Heart right ventricle (tissue), 16 donors: ENCODE results near the gene CD99. TPM values are rescaled to one million over a fixed set of nuclear protein-coding genes. Genes with fewer than 3 reads are reported as not detected.

Experiments used
- ATAC-seq, 8 donors: fragments of 200-7000 bp; cut with Tn5 transposase; one replicate each; pipeline ENCODE4 v1.9.1; 2020; ENCODE audit warnings: mild to moderate bottlenecking in 8 of 8, moderate library complexity in 8 of 8, moderate number of reproducible peaks in 1 of 8
- DNase-seq, 2 donors: peaks; one replicate each; pipeline ENCODE4 v3.0.0-alpha.2; 2020
- H3K27ac ChIP-seq, 10 donors: fragments of 200-600 bp; sonication (generic) in 2 of 10; one replicate each; pipeline versions ENCODE4 v1.5.0 to v1.8.0; 2020 to 2022; ENCODE audit warnings: mild to moderate bottlenecking in 3 of 10
- H3K27me3 ChIP-seq, 7 donors: fragments of 200-600 bp; one replicate each; pipeline ENCODE4 v1.8.0; 2021 to 2022; ENCODE audit warnings: mild to moderate bottlenecking in 2 of 7
- H3K36me3 ChIP-seq, 9 donors: fragments of 200-600 bp; sonication (generic) in 1 of 9; one replicate each; pipeline versions ENCODE4 v1.5.0 to v1.8.0; 2020 to 2022; ENCODE audit warnings: mild to moderate bottlenecking in 2 of 9
- H3K4me1 ChIP-seq, 9 donors: fragments of 200-600 bp; sonication (generic) in 1 of 9; one replicate each; pipeline versions ENCODE4 v1.5.0 to v1.8.0; 2020 to 2022; ENCODE audit warnings: mild to moderate bottlenecking in 4 of 9
- H3K4me3 ChIP-seq, 10 donors: fragments of 200-600 bp; sonication (generic) in 2 of 10; one replicate each; pipeline versions ENCODE4 v1.5.0 to v1.8.0; 2020 to 2022; ENCODE audit warnings: mild to moderate bottlenecking in 7 of 10, moderate library complexity in 2 of 10
- H3K9me3 ChIP-seq, 11 donors: fragments of 200-600 bp in 10 of 11; sonication (generic) in 2 of 11; one replicate each; pipeline versions ENCODE4 v1.5.0 to v1.8.0; 2013 to 2022; ENCODE audit warnings: mild to moderate bottlenecking in 2 of 11, control low read depth in 1 of 11, moderate library complexity in 1 of 11
- CTCF ChIP-seq, 9 donors: fragments of 200-600 bp; sonication (generic) in 2 of 9; IDR thresholded peaks; one replicate each; pipeline versions ENCODE4 v1.5.0 to v1.8.0; 2021 to 2022; ENCODE audit warnings: antibody characterized with exemption in 9 of 9, mild to moderate bottlenecking in 5 of 9, moderate library complexity in 1 of 9
- WGBS, 2 donors: extraction: QIAGEN DNeasy Blood & Tissue Kit; methylation state at CpG; one replicate each; pipeline ENCODE4 v1.1.7; 2013; ENCODE audit warnings: inconsistent platforms in 1 of 2; 5-methylcytosine and 5-hydroxymethylcytosine counted together
- intact Hi-C, 10 donors: fragments of 100-400 bp; cut with DNase I; formaldehyde crosslinking; loops; one replicate each; pipeline versions ENCODE4 v1.11.1 to v1.14.2; 2022
- polyA plus RNA-seq, 2 donors: library from polyadenylated mRNA; stranded (reverse); fragments of 200-250 nt; gene quantifications; one replicate each; pipeline ENCODE4 v1.2.3, GENCODE V29; 2013
- total RNA-seq, 10 donors: library from RNA; stranded (reverse); fragmentation: NEBNext Ultra II Directional in 3 of 10; extraction: Animal tissue kit (Norgen Biotek cat#: 25700) in 3 of 10; gene quantifications; one replicate each; pipeline versions ENCODE4 v1.2.1 to v1.2.4, GENCODE V29; 2021 to 2023
- donor health status: Arrhythmogenic right ventricular cardiomyopathy.
- donor health status: ischemic (EF 13 %, LVEDD 7.1; RV severe dilation, severe dysfunction).
- donor health status: healthy with polysubstance abuse.
- donor health status: DM: no; HTN: yes; CAD: no.
- donor health status: DM: no; HTN: no; CAD: no.
- donor health status: ischemic (EF 25% LVEDD 6.9; RV normal size, moderate dysfunction).
- donor health status: ischemic (EF 25% LVEDD 5.7; RV mildly dilated, moderate dysfunction).
- donor health status: healthy.
- donor health status: DM: yes; HTN: yes; CAD: no.
- donor health status: Ischemic cardiomyopathy.
- donor health status: ischemic (EF 35%, LVEDD 5.7; RV mildly dilated, moderate dysfunction).
- donor health status: nonischemic (EF 11% LVEDD 7.7; RV severe dilation, severe dysfunction).
- donor health status: DM: yes; HTN: yes; CAD: no.
- donor health status: PGD.
- donor health status: ischemic (EF 29% LVEDD 5.4; RV normal size, mild dysfunction).
- donor health status: nonischemic (EF 23%, LVEDD 6.1; RV moderate dilation, normal function).

Gene CD99
- total and polyA plus RNA-seq, 12 donors = 202 to 419 (median 261) TPM

DNA sequence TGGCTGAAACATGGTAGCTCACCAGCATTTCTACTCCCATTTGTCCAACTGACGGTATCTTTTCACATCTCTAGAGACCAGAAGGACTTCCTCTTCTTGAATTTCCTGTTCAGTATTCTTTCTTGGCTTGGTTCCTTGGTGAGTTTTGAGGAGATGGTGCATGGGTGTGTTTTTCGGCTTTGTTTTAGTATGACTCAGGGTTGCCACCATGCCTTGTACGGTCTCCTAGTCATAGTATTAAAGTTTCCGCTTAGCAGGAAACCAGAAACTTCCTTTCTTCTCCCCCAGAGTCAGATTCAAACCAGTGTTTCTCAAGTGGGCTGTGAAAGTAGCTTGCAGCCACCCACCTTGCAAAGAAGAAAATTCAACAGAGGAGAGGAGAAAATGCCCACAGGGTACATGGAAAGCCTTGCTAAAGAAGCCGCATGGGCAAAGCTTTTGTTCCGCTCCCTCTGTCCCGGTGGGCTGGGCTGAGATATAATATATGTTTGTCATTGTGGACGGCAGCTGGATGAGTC is 5.7 kb downstream of the CD99 start:
- WGBS, 2 donors = 52 to 59% methylated on average over 8 of the region's 8 CpGs
- Histone ChIP-seq H3K9me3 (no peaks in the 10 kb centered on the region), H3K27ac (peak overlapping the region in 8 of 10 donors; percentile 20 to 94 (median 51)), H3K4me1 (peaks cover 63 to 95% (median 86%) of the 10 kb centered on the region in 9 donors), H3K36me3 (peaks cover 0 to 28% (median 0%) of the 10 kb centered on the region in 9 donors), H3K4me3 (peak overlapping the region in 4 of 10 donors; percentile 1 to 22 (median 8)), H3K27me3 (peaks cover 0 to 6% (median 0%) of the 10 kb centered on the region in 7 donors)
- ATAC-seq (peak in 6 of 8 donors; percentile 15 to 72 (median 46)), DNase-seq (no peak)
- intact Hi-C loops = no loop called here
- TF ChIP-seq CTCF (IDR thresholded peaks at IDR 0.05) = no peak

GRCh38 chrX:2697306-2697705 is 6.2 kb downstream of the CD99 start:
- DNase-seq (no peak), ATAC-seq (peak in 1 of 8 donors; percentile 8)
- Histone ChIP-seq H3K27me3 (peaks cover 0 to under 1% (median 0%) of the 10 kb centered on the region in 7 donors), H3K36me3 (peaks cover 0 to 28% (median 0%) of the 10 kb centered on the region in 9 donors), H3K4me1 (peaks cover 66 to 100% (median 91%) of the 10 kb centered on the region in 9 donors), H3K27ac (peak overlapping the region in 6 of 10 donors; percentile 20 to 94 (median 56)), H3K9me3 (no peaks in the 10 kb centered on the region), H3K4me3 (peak overlapping the region in 3 of 10 donors; percentile 1 to 22 (median 13))
- WGBS, 2 donors = 35 to 49% methylated on average over 7 of the region's 7 CpGs
- intact Hi-C loops = no loop called here
- TF ChIP-seq CTCF (IDR thresholded peaks at IDR 0.05) = no peak

DNA sequence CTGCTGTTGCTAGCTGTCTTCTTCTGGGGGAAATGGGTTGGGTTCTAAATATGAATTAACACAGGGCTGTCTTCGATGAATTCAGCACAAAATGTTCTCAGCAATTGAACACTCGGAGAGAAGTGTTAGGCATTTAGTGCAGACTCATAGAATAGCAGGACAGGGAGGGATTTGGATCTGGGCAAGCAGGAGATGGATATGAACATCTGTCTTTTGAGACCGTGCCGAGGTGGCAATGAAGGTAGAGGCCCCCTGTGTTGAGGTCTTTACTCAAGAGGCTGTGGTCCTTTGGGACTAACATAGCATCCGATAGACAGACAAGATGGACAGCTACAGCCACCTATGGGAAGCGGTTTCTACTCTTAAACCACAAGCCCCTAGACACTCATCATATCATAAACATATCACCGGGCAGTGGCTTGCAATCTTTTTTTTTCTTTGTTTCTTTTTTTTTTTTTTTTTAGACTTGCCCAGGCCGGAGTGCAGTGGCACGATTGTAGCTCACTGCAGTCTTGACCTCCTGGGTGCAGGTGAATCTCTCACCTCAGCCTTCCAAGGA is 6.7 kb downstream of the CD99 start:
- H3K9me3 ChIP-seq = no peaks in the 10 kb centered on the region
- DNase-seq = no peak
- intact Hi-C loops = no loop called here
- H3K4me3 ChIP-seq = peak overlapping the region in 1 of 10 donors; percentile 22
- peaks cover 0 to 28% (median 0%) of the 10 kb centered on the region in 9 donors for H3K36me3 ChIP-seq
- no peak for ATAC-seq
- no peaks in the 10 kb centered on the region for H3K27me3 ChIP-seq
- 61 to 73% methylated on average over 9 of the region's 9 CpGs for WGBS, 2 donors
- TF ChIP-seq CTCF (IDR thresholded peaks at IDR 0.05) = no peak
- H3K4me1 ChIP-seq = peaks cover 62 to 100% (median 91%) of the 10 kb centered on the region in 9 donors
- H3K27ac ChIP-seq = peak overlapping the region in 2 of 10 donors; percentile 71 to 94

DNA sequence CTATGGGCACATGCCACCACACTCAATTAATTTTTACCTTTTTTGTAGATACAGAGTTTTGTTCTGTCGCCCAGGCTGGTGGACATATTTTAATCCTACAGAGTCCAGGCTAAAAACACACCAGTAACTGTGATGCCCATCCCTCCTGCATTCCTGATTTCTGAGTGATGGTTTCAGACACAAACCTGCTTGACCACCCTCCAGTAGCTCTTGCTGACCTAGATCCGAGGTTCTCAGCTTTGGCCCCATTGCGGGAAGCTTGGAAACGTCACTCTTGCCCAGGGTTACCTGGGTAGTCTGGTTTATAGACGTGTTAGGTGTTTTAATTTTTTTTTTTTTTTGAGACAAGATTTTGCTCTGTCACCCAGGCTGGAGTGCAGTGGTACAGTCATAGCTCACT is 7.5 kb downstream of the CD99 start:
- H3K4me3 ChIP-seq = no peak overlapping the region
- no peak for DNase-seq
- 89 to 90% methylated on average over 5 of the region's 5 CpGs for WGBS, 2 donors
- peaks cover 56 to 99% (median 88%) of the 10 kb centered on the region in 9 donors for H3K4me1 ChIP-seq
- no peak for TF ChIP-seq CTCF (IDR thresholded peaks at IDR 0.05)
- peaks cover 0 to 28% (median 0%) of the 10 kb centered on the region in 9 donors for H3K36me3 ChIP-seq
- H3K27ac ChIP-seq = peak overlapping the region in 2 of 10 donors; percentile 15 to 71
- no peaks in the 10 kb centered on the region for H3K27me3 ChIP-seq
- intact Hi-C loops = no loop called here
- H3K9me3 ChIP-seq = no peaks in the 10 kb centered on the region
- no peak for ATAC-seq
